HG03159 (cell line): ENCODE measurements around the gene FAM171A2.

ENCODE experiments used
- ATAC-seq: cut with Tn5 transposase; IDR thresholded peaks from one replicate; pipeline ENCODE4 v1.9.1; 2021; ENCODE audit warnings: mild to moderate bottlenecking, moderate library complexity; ENCODE audit not compliant: unreplicated experiment

Gene FAM171A2

GRCh38 chr17:44324571-44325275, 38.9 kb downstream of the FAM171A2 start, which contains the start of gene SLC25A39:
Gene SLC25A39 (minus strand): TSS chr17:44324823. CDS start chr17:44323562, 1,261 bp downstream.
- peak; percentile 61 for ATAC-seq

- ATAC-seq, result no peak
These were observed 39.5 kb downstream of the FAM171A2 start for GRCh38 chr17:44324092-44324570.

GRCh38 chr17:44323359-44324091, 40.1 kb downstream of the FAM171A2 start:
- ATAC-seq, result no peak

- ATAC-seq, result no peak
These were observed 41.3 kb downstream of the FAM171A2 start for GRCh38 chr17:44322236-44322895.

- ATAC-seq, result no peak
These were observed 42.2 kb downstream of the FAM171A2 start for GRCh38 chr17:44321246-44322120.

- no peak for ATAC-seq
These were observed 43.6 kb downstream of the FAM171A2 start for GRCh38 chr17:44320066-44320465.

- no peak for ATAC-seq
These were observed 45.4 kb downstream of the FAM171A2 start for GRCh38 chr17:44318077-44318892.

GRCh38 chr17:44317545-44317944, 46.1 kb downstream of the FAM171A2 start:
- ATAC-seq, result no peak

- ATAC-seq, result no peak
These were observed 47.6 kb downstream of the FAM171A2 start for GRCh38 chr17:44315760-44316731.

- no peak for ATAC-seq
These were observed 48.6 kb downstream of the FAM171A2 start for GRCh38 chr17:44314869-44315661.

- no peak for ATAC-seq
These were observed 49.2 kb downstream of the FAM171A2 start for GRCh38 chr17:44314524-44314868.

- no peak for ATAC-seq
These were observed 49.6 kb downstream of the FAM171A2 start for GRCh38 chr17:44314031-44314430.

- no peak for ATAC-seq
These were observed 51.1 kb downstream of the FAM171A2 start for GRCh38 chr17:44312396-44313104.

- no peak for ATAC-seq
These were observed 52.0 kb downstream of the FAM171A2 start for GRCh38 chr17:44311562-44312181.

- ATAC-seq, result no peak
These were observed 52.9 kb downstream of the FAM171A2 start for GRCh38 chr17:44310609-44311376.

- no peak for ATAC-seq
These were observed 53.5 kb downstream of the FAM171A2 start for GRCh38 chr17:44310188-44310587.
